ENCODE data around the gene ASPA. TPM values are rescaled to one million over a fixed set of nuclear protein-coding genes. Genes with fewer than 3 reads are reported as not detected.

Gene ASPA
- total RNA-seq, 1 donor from 2014 or later: not detected

DNA sequence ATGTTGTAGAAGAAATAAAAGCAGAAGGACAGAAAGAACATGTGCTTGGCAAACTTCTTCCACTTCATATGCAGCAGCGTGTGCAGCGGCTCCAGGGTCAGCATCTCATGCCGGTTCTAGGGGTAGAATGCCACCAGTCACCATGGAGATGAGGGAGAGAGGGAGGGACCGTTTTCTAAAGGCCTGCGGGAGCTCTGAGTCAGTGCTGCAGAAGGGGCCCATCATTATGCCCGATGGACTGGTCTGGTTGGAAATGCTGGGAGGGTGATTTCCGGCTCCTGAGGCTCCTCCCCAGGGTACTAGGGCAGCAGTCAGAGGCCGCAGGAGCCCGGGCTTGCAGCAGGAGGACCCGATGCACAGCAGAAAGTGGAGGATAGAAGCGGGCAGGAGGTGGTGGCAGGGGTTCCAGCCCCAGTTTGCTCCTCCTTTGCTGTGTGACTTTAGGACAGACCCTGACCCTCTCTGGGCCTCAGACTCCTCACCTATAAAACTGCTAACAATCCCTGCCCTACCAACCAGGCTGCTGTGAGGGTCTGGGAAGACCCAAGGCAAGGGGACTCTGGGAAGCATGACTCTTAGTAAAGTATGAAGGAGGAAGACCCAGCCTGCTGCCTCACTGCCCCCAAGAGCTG lies 53.2 kb downstream of the ASPA start:
- DNase-seq (ENCODE audit: low spot score in 2 of 2, unreplicated experiment in 2 of 2): no peak
- Mint-ChIP-seq H3K27me3 (ENCODE audit: low read depth) (no peaks in the 10 kb centered on the region), H3K9me3 (no peaks in the 10 kb centered on the region), H3K4me1 (peaks cover 14% of the 10 kb centered on the region), H3K36me3 (no peaks in the 10 kb centered on the region), H3K4me3 (no peak overlapping the region), H3K27ac (no peak overlapping the region)
- TF ChIP-seq, protein P1, sequence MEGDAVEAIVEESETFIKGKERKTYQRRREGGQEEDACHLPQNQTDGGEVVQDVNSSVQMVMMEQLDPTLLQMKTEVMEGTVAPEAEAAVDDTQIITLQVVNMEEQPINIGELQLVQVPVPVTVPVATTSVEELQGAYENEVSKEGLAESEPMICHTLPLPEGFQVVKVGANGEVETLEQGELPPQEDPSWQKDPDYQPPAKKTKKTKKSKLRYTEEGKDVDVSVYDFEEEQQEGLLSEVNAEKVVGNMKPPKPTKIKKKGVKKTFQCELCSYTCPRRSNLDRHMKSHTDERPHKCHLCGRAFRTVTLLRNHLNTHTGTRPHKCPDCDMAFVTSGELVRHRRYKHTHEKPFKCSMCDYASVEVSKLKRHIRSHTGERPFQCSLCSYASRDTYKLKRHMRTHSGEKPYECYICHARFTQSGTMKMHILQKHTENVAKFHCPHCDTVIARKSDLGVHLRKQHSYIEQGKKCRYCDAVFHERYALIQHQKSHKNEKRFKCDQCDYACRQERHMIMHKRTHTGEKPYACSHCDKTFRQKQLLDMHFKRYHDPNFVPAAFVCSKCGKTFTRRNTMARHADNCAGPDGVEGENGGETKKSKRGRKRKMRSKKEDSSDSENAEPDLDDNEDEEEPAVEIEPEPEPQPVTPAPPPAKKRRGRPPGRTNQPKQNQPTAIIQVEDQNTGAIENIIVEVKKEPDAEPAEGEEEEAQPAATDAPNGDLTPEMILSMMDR (IDR thresholded peaks at IDR 0.05; ENCODE audit: unreplicated experiment): no peak

DNA sequence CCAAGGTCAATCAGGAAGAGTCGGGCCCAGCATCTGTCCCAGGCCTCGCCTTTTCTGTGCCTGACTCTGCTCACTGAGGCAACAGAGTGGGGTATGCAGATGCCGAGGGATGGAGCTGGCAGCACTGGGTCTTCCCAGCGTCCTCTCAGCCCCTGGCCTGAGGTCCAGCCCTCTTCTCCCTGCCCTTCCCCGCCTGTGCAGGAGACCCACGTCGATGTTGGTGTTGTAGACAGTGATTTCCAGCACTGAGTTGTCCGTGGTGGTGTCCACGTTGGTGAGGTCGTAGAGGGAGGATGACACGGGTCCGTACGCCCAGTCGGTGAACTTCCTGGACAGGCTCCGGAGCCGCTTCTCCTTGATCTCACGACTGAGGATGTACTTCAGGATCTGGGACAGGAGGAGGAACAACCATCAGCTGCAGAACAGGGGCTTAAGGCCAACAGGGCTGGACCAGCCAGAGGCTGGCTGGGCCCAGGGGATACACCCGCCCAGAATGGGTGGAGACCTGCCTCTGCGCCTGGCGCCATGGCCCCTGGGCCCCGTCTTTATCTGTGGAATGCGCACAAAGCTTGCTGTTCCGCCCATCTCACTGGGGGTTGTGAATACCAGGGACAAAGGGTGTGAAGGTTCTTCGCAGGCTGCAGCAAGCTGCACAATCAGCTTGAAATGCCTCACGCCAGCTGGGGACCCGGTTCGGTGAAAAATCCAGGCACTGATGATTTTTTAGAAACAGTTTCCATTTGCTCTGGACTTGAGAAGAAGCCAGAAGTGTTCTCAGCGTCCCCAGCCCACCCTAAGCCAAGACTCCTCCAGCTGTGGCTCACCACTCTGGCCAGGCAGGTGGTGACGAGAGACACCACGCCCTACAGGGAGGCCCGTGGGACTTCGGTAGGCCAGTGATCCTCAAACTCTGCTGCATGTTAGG lies 54.3 kb downstream of the ASPA start:
- no peak overlapping the region for H3K4me3 Mint-ChIP-seq
- H3K4me1 Mint-ChIP-seq: peaks cover 14% of the 10 kb centered on the region
- peak overlapping the region; percentile 76 for H3K27ac Mint-ChIP-seq
- TF ChIP-seq, protein P1 (IDR thresholded peaks at IDR 0.05; ENCODE audit: unreplicated experiment): no peak
- DNase-seq (ENCODE audit: low spot score in 2 of 2, unreplicated experiment in 2 of 2): peak in 1 of 2 experiments; percentile 48
- H3K27me3 Mint-ChIP-seq (ENCODE audit: low read depth): no peaks in the 10 kb centered on the region
- H3K36me3 Mint-ChIP-seq: no peaks in the 10 kb centered on the region
- no peaks in the 10 kb centered on the region for H3K9me3 Mint-ChIP-seq

- Mint-ChIP-seq H3K9me3 (no peaks in the 10 kb centered on the region), H3K4me1 (peaks cover 22% of the 10 kb centered on the region), H3K27me3 (ENCODE audit: low read depth) (no peaks in the 10 kb centered on the region), H3K4me3 (no peak overlapping the region), H3K27ac (no peak overlapping the region), H3K36me3 (no peaks in the 10 kb centered on the region)
- DNase-seq (ENCODE audit: low spot score in 2 of 2, unreplicated experiment in 2 of 2): no peak
- TF ChIP-seq, protein P1 (IDR thresholded peaks at IDR 0.05; ENCODE audit: unreplicated experiment): no peak
Observed at GRCh38 chr17:3531266-3532101, 55.7 kb downstream of the ASPA start.

DNA sequence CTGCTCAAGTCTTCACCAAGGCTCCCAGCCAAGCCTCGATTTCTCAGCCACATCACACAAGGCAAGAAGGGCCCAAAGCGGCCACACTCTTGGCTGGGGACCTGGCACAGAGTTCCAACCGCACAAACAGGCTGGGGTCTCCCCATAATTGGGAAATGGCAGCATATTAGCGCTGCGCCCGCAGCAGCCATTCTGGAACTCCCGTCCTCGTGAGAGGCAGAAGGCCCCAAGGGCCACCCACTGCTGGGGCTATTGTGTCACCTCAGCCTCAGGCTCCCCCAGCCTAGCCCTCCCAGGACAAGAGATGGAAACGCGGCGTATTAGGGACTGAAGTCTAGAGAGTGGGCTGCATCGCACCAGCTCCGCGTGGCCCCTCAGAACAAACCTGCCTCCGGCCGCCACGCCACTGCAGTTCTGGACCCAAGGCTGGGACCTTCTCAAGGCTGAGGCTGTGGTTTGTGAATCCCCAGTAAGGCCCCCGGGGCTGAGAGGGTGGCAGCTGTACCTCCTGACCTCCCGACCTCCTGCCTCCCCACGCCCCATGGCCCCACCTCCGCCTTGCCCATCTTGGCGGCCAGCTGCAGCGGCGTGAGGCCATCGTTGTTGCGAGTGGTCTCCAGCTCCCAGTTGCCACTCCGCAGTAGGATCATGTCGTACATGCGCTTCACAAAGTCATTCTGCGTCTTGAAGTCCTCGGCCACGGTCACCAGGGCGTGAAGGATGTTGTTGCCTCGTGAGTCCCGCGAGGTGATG lies 56.5 kb downstream of the ASPA start:
- TF ChIP-seq, protein P1 (IDR thresholded peaks at IDR 0.05; ENCODE audit: unreplicated experiment): no peak
- no peaks in the 10 kb centered on the region for H3K27me3 Mint-ChIP-seq (ENCODE audit: low read depth)
- H3K4me3 Mint-ChIP-seq: no peak overlapping the region

GRCh38 chr17:3532859-3533142 lies 57.0 kb downstream of the ASPA start:
- no peak for DNase-seq (ENCODE audit: low spot score in 2 of 2, unreplicated experiment in 2 of 2)
- H3K4me1 Mint-ChIP-seq: peaks cover 24% of the 10 kb centered on the region
- no peaks in the 10 kb centered on the region for H3K9me3 Mint-ChIP-seq
- no peaks in the 10 kb centered on the region for H3K27me3 Mint-ChIP-seq (ENCODE audit: low read depth)
- TF ChIP-seq, protein P1 (IDR thresholded peaks at IDR 0.05; ENCODE audit: unreplicated experiment): no peak
- no peak overlapping the region for H3K4me3 Mint-ChIP-seq
- no peak overlapping the region for H3K27ac Mint-ChIP-seq
- no peaks in the 10 kb centered on the region for H3K36me3 Mint-ChIP-seq

More for the DNA sequence above, 56.5 kb downstream of the ASPA start:
- Mint-ChIP-seq H3K36me3 (no peaks in the 10 kb centered on the region), H3K27ac (no peak overlapping the region), H3K9me3 (no peaks in the 10 kb centered on the region), H3K4me1 (peaks cover 24% of the 10 kb centered on the region)
- DNase-seq (ENCODE audit: low spot score in 2 of 2, unreplicated experiment in 2 of 2): no peak

Measured in mesothelial cell of epicardium (in vitro differentiated cells).